ENCODE data around the gene HOXC13.

The HOXC13 gene

GRCh38 chr12:53948650-53949593 lies 10.3 kb downstream of the HOXC13 start:
- H3K4me3 Mint-ChIP-seq = no peak overlapping the region
- DNase-seq = no peak
- H3K27ac Mint-ChIP-seq = no peak overlapping the region
- no peaks in the 10 kb centered on the region for H3K9me3 Mint-ChIP-seq
- no peak for ATAC-seq
- peaks cover 95% of the 10 kb centered on the region for H3K27me3 Mint-ChIP-seq
- H3K36me3 Mint-ChIP-seq (ENCODE audit: low read depth) = no peaks in the 10 kb centered on the region
- H3K4me1 Mint-ChIP-seq = no peaks in the 10 kb centered on the region

DNA sequence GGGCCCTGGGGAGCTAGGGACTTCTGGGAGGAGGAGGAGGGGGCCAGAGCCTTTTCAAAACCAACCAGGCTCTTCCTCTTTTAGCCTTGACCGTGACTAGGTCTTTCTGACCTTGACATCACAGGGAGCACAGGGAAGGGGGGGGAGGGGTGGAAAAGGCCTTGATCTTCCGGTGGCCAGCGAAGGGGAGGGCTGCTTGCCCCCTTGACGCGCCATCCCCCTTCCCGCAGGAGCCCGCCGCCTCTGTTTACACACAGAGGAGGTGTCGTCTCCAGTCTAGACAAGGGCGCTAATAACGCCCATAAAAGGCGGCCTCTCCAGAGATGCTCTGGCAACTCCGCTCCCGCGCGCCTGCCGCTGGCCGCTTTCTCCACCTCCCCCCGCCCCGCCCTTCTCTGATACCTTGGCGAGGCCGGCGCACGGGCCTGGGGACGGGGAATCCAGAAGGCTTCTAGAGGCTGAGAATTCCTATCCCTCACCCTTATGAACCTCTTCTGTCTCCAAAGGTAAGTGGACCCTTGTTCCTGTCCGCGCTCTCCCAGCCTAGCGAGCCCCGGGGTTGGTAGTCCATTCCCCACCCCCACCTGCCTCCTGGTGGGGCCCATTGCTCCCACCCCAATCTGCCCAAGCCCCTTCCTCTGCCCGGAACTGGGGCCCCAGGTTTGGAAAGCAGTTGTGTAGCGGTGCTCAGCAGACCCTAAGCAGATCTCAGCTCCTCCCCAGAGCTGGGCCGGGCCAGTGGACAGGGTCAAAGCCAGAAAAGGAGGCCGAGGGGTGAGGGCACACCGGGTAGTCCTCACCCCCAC lies 11.2 kb downstream of the HOXC13 start:
- Mint-ChIP-seq H3K27ac (no peak overlapping the region), H3K4me3 (no peak overlapping the region), H3K9me3 (no peaks in the 10 kb centered on the region), H3K4me1 (no peaks in the 10 kb centered on the region), H3K27me3 (peaks cover 93% of the 10 kb centered on the region), H3K36me3 (ENCODE audit: low read depth) (no peaks in the 10 kb centered on the region)
- no peak for DNase-seq
- ATAC-seq = no peak

- DNase-seq (no peak), ATAC-seq (no peak)
- Mint-ChIP-seq H3K36me3 (ENCODE audit: low read depth) (no peaks in the 10 kb centered on the region), H3K4me3 (no peak overlapping the region), H3K9me3 (no peaks in the 10 kb centered on the region), H3K27me3 (peaks cover 88% of the 10 kb centered on the region), H3K4me1 (no peaks in the 10 kb centered on the region), H3K27ac (no peak overlapping the region)
Observed at GRCh38 chr12:53950437-53950773, 11.8 kb downstream of the HOXC13 start.

DNA sequence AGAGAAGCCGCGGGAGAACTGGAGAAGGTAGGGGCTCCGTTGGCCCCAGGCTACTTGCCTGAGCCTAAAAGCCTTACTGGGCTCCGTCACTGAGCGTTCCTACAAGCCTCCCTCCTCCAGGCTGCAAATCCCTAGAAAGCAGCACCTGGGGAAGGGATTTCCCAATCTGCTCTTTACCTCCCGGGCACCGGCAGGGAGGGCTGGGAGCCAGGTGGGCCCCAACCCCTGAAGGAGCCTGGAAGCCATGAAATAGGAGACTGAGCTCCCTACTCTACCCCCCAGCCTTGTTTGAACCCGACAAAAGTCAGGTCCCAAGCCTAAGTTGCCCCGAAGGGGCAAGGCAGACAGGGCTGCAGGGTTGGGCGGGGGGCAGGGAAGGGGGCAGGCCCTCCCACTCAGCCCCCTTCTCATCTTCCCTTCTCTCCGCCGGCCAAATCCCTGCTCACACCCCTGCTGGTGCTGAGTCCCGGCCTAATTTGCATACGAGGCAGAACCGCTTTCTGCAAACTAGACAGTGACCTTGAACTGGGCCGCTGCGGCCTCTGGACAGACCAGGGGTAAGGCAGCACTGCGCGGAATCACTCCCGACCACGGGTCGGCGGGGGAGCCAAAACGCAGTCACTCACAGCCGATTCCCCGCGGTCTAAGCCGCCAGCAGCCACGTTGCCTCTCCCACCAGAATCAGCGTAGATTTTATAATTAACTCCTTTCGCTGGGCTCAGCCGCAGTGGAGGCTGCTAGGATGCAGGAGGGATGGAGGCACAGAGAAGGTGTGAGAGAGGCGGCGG lies 12.4 kb downstream of the HOXC13 start:
- Mint-ChIP-seq H3K4me1 (peaks cover 3% of the 10 kb centered on the region), H3K9me3 (no peaks in the 10 kb centered on the region), H3K27me3 (peaks cover 88% of the 10 kb centered on the region), H3K36me3 (ENCODE audit: low read depth) (no peaks in the 10 kb centered on the region), H3K4me3 (no peak overlapping the region), H3K27ac (no peak overlapping the region)
- ATAC-seq (no peak), DNase-seq (no peak)

GRCh38 chr12:53951577-53952334 lies 13.1 kb downstream of the HOXC13 start:
- no peak overlapping the region for H3K27ac Mint-ChIP-seq
- no peak for DNase-seq
- no peaks in the 10 kb centered on the region for H3K36me3 Mint-ChIP-seq (ENCODE audit: low read depth)
- H3K4me3 Mint-ChIP-seq = no peak overlapping the region
- H3K9me3 Mint-ChIP-seq = no peaks in the 10 kb centered on the region
- no peak for ATAC-seq
- peaks cover 9% of the 10 kb centered on the region for H3K4me1 Mint-ChIP-seq
- H3K27me3 Mint-ChIP-seq = peaks cover 88% of the 10 kb centered on the region

DNA sequence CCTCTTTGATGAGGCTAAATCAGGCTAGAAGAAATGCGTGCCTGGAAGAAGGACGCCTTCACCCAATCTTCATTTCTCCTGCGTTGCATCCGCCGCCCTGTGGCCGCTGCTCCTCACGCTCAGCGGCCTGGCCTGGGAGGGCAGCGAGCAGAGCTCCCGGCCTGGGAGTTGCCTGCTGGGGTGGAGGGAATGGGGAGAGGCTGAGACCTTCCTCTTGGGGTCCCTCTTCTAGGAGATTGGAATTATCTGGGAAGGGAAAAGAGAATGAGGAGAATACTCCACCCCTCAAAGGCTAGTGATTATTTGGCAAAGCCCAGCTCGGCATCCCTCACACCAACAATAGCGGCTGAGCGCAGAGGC lies 13.7 kb downstream of the HOXC13 start:
- Mint-ChIP-seq H3K36me3 (ENCODE audit: low read depth) (no peaks in the 10 kb centered on the region), H3K4me3 (no peak overlapping the region), H3K27me3 (peaks cover 89% of the 10 kb centered on the region), H3K4me1 (peaks cover 9% of the 10 kb centered on the region), H3K9me3 (no peaks in the 10 kb centered on the region), H3K27ac (no peak overlapping the region)
- ATAC-seq = no peak
- no peak for DNase-seq

DNA sequence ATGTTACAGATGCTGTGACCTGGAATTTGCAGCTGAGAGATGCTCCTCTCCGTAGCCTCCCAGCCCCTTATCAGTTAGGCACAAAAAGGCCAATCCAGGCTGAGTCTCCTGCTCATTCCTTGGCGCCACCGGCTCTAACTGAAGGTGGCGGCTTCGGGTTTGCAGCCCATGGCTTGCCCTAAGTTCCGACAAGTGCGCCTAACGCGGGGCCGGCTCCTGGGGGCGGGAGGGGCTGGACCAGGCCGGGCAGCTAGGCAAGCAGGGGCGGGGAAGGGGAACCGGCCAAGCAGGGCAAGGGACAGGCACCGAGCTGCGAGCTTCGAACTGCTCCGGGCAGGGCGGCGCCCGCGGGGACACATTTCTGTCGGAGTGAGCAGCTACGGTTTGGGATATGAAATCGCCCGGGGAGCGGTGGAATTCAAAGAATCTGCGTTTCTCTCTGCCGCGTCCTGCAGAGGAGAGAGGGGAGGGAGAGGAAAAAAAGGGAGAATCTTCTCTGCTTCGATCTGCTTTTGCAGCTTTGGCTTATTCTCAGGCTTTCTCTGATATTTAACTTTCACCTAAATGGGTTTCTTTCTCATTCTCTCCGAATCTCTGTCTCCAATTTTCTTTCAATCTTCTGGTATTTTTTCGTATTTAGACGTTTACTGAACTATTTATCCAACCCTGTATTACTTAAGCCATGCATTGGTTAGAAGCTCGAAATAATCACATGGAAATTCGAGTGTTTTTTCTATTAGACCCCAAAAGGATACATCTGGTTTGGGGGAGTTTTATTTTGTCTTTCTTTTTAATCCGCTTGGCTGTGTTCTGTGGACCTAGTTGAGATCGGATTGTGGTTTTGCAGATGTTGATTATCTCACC lies 14.5 kb downstream of the HOXC13 start:
- no peak overlapping the region for H3K4me3 Mint-ChIP-seq
- no peaks in the 10 kb centered on the region for H3K36me3 Mint-ChIP-seq (ENCODE audit: low read depth)
- H3K27ac Mint-ChIP-seq = peak overlapping the region; percentile 40
- H3K4me1 Mint-ChIP-seq = peaks cover 9% of the 10 kb centered on the region
- H3K27me3 Mint-ChIP-seq = peaks cover 88% of the 10 kb centered on the region
- no peaks in the 10 kb centered on the region for H3K9me3 Mint-ChIP-seq
- no peak for DNase-seq
- no peak for ATAC-seq

DNA sequence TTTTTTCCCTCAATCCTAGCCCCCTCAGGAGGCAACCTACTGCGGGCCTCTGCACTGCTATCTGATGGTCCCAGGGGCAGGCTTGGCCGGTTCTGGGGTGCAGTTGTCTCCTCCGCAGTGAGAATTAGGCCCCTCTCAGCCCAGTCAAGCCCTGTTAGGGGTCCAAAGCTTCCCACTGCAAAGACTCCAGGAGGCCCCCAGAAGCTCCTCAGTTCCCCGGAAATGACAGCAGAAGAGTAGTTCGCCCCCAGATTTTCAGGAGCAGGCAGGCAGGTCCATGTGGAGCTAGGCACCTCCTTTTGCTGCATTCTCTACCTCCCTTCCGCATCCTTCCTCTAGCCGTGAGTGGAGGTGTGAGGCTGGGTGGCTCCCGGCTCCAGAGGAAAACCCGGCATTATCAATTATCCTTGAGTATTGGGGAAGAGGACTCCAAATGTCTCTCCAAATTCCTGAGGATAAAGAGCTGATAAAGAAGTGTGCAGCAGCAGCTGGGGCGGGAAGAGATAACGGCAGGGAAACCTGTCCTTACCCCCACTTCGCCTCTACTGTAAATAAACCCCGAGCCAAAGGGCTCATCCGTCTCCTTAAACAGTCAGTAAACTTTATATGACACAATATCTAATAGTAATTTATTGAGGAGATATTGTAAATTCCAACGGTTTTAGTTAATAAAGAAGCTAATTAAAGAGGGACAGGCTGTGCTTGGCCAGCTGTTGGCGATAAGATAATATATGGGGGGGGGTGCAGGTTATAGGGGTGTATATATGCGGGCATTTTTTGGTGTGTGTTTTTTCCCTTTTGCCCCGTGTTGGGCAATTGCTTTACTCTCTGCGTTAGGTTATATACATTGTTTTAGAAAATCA lies 15.4 kb downstream of the HOXC13 start:
- Mint-ChIP-seq H3K9me3 (no peaks in the 10 kb centered on the region), H3K4me1 (peaks cover 9% of the 10 kb centered on the region), H3K27ac (no peak overlapping the region), H3K4me3 (no peak overlapping the region), H3K27me3 (peaks cover 86% of the 10 kb centered on the region), H3K36me3 (ENCODE audit: low read depth) (no peaks in the 10 kb centered on the region)
- ATAC-seq = no peak
- DNase-seq = no peak

DNA sequence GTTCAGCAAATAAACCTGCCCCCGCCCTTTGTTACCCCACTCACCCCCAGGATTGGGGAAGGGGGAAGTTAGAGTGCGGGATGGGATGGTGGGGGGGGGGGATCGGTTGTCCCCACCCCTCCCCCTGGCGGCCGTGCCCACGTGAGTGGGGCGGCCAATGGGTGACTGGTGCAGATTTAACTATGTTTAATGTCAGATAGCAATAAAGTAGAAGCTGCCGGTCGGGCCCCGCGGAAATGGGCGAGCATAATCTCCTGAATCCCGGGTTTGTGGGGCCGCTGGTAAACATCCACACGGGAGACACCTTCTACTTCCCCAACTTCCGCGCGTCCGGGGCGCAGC lies 16.0 kb downstream of the HOXC13 start, which contains the start of gene HOXC12:
Gene HOXC12, plus strand, starts transcription at position 210 of the 342 bp plus-strand sequence. Its CDS starts 27 bp downstream, at position 237.
- no peak for ATAC-seq
- no peaks in the 10 kb centered on the region for H3K36me3 Mint-ChIP-seq (ENCODE audit: low read depth)
- H3K27me3 Mint-ChIP-seq = peaks cover 86% of the 10 kb centered on the region
- DNase-seq = no peak
- no peaks in the 10 kb centered on the region for H3K9me3 Mint-ChIP-seq
- no peak within 1 kb of the TSS for H3K27ac Mint-ChIP-seq
- H3K4me1 Mint-ChIP-seq = peaks cover 9% of the 10 kb centered on the region
- no peak within 1 kb of the TSS for H3K4me3 Mint-ChIP-seq

DNA sequence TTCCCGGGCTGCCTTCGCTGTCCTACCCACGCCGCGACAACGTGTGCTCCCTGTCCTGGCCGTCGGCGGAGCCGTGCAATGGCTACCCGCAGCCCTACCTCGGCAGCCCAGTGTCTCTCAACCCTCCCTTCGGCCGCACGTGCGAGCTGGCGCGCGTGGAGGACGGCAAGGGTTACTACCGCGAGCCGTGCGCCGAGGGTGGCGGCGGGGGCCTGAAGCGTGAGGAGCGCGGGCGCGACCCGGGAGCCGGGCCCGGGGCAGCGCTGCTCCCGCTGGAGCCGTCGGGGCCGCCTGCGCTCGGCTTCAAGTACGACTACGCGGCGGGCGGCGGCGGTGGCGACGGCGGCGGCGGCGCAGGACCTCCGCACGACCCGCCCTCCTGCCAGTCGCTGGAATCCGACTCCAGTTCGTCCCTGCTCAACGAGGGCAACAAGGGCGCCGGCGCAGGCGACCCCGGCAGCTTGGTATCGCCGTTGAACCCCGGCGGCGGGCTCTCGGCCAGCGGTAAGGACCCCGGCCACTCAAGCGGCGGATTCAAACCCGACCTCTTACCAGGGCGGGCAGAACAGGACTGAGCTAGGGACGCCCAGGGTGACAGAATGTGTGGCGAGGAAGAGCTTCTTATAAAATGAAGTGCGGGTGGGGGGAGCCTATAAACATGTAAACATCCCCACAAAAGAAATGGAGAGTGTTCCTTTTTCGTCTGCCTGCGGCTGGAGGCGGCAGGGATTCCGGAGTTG lies 16.6 kb downstream of the HOXC13 start:
- ATAC-seq (no peak), DNase-seq (no peak)
- no peak overlapping the region for H3K27ac Mint-ChIP-seq
- no peaks in the 10 kb centered on the region for H3K36me3 Mint-ChIP-seq (ENCODE audit: low read depth)
- no peak overlapping the region for H3K4me3 Mint-ChIP-seq
- no peaks in the 10 kb centered on the region for H3K9me3 Mint-ChIP-seq
- peaks cover 9% of the 10 kb centered on the region for H3K4me1 Mint-ChIP-seq
- peaks cover 88% of the 10 kb centered on the region for H3K27me3 Mint-ChIP-seq

DNA sequence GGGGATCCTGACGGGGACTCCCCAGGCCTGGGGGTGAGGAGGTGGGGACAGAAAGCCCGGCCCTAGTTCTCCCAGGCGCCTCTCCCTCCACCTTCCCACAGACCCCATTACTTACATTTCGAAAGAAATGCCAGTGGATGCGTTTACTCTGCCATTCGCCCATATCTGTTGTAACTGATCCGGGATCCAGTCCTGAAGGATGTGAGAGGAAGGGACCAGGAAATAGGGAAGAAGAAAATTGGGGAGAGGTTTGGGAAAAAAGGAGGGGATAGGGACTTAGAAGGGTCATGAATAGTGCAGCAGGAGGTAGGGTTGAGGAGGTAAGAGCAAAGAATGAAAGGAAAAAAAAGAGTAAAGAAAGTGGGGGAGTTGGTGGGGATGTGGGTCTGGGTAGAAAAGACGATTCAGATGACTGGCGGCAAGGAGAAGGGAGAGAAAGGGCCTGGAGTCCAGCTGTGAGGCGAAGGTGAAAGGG lies 17.2 kb downstream of the HOXC13 start:
- DNase-seq (no peak), ATAC-seq (no peak)
- no peaks in the 10 kb centered on the region for H3K9me3 Mint-ChIP-seq
- H3K4me1 Mint-ChIP-seq = peaks cover 9% of the 10 kb centered on the region
- H3K36me3 Mint-ChIP-seq (ENCODE audit: low read depth) = no peaks in the 10 kb centered on the region
- H3K4me3 Mint-ChIP-seq = no peak overlapping the region
- peak overlapping the region; percentile 16 for H3K27ac Mint-ChIP-seq
- H3K27me3 Mint-ChIP-seq = peaks cover 86% of the 10 kb centered on the region

DNA sequence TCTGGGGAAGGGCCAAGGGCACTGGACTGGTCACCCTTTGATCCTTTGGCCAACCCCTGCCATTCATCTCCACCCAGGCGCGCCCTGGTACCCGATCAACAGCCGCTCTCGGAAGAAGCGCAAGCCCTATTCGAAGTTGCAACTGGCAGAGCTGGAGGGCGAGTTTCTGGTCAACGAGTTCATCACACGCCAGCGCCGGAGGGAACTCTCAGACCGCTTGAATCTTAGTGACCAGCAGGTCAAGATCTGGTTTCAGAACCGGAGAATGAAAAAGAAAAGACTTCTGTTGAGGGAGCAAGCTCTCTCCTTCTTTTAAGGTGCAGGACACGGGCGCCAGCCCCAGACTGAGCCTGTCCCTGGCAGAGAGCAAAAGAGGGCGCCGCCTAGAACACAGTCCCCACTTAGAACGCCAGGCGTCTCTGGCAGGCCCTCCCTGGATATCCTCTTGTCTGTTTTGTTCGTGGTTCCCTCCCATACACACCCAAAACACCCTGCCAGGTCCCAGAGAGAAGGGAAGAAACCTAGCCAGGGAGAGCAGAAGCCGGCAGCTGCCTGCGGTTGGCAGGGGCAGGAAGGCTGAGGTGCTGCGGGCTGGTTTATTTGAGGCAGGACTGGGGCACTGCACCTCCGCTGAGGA lies 17.7 kb downstream of the HOXC13 start:
- Mint-ChIP-seq H3K27me3 (peaks cover 82% of the 10 kb centered on the region), H3K36me3 (ENCODE audit: low read depth) (no peaks in the 10 kb centered on the region), H3K4me1 (peaks cover 9% of the 10 kb centered on the region), H3K27ac (peak overlapping the region; percentile 16), H3K9me3 (no peaks in the 10 kb centered on the region), H3K4me3 (no peak overlapping the region)
- no peak for DNase-seq
- no peak for ATAC-seq
